Kidney tubule cell (primary cell): Measurements from ENCODE around the gene ABCC6.
"Not testable (repeated sequence)": the region's sequence is repeated elsewhere in the genome, so short reads cannot be mapped to it uniquely, and the experiment has no call there.

Experiments used
- DNase-seq: peaks from one replicate; pipeline ENCODE4 v3.0.0-alpha.2; 2018; ENCODE audit warnings: low spot score

The ABCC6 gene

DNA sequence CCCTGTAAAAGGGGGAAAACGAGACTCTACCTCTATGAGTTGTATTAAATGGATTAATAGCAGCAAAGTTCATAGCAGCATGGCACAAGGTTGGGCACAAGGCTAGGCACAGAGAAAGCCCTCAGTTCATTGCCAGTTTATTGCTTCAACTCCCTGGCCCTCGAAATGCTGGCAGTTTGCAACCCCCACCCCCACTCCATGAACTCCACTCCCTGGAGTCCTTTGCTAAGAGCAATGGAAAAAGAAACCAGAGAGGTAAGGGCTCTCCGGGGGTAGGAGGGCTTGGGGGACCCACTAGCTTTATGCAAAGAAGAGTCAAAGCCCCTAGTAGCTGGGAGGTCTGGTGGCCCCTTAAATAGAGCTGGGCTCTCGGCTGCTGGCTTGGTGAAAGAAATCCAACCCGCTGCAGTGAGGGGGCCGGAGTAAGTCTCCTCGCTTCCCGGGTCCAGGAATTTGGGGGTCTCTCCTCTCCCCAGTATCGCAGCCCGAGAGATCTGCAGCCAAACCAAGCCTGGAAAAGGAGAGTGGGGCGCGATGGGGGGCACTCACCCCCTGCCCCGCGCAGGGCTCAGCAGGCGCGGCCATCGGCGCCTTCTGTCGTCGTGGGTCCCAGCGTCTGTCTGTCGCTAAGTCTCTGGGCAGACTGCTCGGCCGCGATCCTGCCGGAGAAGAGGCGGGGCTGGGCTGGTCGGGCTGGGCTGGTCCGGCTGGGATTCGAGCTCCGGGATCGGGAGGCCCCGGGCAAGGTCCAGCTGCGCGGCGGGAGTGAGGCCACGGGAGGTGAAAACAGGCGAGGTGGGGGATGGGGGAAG is at the start of gene ABCC6:
Gene ABCC6, minus strand, starts transcription at position 645 of the 812 bp plus-strand sequence. Its CDS starts 60 bp downstream, at position 585.
- DNase-seq = not testable (repeated sequence)

DNA sequence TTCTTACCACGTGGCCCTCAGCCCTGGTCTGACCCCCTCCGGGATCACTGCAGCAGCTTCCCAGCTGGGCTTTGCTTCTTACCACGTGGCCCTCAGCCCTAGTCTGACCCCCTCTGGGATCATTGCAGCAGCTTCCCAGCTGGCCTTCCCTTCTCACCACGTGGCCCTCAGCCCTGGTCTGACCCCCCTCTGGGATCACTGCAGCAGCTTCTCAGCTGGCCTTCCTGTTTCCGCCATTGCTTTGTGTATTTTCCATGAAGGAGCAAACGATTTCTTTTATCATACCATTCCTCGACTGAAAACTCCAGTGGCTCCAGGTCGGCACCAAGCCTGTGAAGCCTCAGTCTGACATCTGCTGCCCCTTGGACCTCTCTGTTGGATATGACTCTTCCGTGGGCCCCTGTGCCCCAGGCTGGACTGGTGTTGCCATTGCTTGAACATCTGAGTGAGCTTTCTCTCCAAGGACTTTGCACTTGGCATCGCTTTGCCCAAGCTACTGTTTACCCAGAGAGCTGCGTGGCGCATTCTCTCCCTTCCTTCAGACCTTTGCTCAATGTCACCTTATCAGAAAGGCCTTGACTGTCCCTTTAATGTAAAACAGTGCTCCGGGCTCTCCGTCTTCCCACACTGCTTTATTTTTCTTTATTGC is 49.4 kb upstream of the ABCC6 start:
- not testable (repeated sequence) for DNase-seq

DNA sequence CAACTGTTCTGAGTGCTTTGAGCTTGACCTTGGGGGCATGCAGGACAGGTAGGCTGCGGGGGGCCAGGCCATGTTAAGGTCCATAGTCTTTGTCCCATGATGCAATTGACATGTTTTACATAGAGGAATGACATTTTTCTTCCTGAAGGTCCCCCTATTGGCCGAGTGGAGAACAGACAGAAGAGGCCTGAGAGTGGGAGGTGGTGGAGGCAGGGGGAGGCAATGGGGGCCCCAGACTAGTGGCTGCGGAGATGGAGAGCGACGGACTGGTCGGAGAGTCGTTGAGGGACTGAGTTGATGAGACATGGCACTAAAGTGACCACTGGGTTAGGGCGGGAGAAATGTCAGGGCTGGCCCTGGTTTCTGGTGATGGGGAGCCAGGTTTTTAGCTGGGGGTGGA is 48.4 kb upstream of the ABCC6 start:
- DNase-seq = not testable (repeated sequence)

DNA sequence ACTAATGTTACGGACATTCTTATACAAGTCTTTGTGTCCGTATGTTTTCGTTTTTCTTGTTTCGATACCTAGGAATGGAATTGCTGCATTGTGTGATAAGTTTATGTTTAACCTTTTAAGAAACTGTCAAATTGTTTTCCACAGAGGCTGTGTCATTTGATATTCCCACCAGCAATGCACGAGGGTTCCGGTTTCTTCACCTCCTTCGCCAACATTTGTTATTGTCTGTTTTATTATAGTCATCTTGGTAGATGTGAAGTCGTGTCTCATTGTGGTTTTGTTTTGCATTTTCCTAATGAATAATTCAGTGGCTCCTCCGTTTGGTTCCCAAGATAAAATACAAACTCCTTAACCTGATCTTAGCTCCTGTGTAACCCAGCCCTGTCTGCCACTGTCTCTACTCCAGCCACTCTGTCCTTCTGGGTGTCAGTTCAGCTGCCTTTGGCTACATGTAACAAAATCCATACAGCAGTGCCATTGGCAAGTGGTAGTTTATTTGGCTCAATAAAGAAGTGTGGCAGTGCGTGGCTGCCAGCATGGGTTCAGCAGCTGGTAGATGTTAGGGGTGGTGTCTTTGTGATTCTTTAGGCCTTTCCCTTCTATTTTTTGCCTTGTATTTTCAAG is 45.0 kb upstream of the ABCC6 start:
- DNase-seq = not testable (repeated sequence)

DNA sequence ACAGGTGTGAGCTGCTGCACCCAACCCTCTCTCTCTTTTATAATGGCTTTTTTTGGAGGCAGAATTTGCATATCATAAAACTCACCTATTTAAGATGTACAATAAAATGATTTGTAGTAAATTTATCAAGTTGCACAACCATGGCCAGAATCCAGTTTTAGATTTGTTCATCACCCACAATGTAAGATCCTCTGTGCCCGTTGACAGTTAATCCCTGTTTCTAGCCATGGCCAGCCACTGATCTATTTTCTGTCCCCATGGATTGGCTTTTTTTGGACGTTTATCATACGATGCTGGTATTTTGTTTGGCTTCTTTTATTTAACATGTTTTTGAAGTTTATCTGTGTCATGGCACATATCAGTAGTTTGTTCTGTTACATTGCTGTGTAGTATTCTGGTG is 44.4 kb upstream of the ABCC6 start:
- DNase-seq = not testable (repeated sequence)

GRCh38 chr16:16265044-16265443 is 41.8 kb upstream of the ABCC6 start:
- not testable (repeated sequence) for DNase-seq

GRCh38 chr16:16263947-16264346 is 40.7 kb upstream of the ABCC6 start:
- DNase-seq = not testable (repeated sequence)

- not testable (repeated sequence) for DNase-seq
Measured at GRCh38 chr16:16262954-16263555, 39.8 kb upstream of the ABCC6 start.

DNA sequence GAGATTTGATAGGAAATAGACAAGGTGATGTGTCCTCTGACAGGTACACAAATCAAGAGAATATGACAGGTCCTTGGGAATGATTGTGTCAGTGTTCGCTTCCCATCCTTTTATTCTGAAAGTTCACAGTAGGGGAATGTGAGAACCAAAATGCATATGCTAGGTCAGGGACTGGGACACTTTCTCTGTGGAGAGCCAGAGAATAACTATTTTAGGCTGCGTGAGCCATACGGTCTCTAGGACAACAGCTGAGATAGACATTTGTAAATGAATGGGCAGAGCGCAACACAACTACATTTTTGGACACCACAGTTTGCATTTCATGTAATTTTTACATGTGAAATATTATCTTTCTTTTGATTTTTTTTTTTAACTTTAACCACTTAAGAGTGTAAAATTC is 36.7 kb upstream of the ABCC6 start:
- DNase-seq = not testable (repeated sequence)

DNA sequence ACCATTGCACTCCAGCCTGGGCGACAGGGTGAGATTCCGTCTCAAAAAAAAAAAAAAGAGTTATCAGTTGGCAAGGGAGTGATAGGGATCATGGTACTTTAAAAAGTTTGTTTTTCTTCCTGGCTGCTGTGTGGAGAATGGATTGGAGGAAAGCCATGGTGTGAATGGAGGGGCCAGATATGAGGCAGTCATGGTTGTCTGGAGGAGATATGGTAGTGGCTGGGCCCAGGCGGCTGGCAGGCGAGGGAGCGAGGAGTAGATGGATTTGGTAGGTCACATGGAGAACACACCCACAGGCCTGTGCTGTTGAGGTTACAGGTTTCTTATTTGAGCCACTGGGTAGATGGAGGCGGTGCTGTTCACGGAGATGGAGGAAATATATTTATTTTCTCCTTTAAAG is 35.5 kb upstream of the ABCC6 start:
- DNase-seq = not testable (repeated sequence)

DNA sequence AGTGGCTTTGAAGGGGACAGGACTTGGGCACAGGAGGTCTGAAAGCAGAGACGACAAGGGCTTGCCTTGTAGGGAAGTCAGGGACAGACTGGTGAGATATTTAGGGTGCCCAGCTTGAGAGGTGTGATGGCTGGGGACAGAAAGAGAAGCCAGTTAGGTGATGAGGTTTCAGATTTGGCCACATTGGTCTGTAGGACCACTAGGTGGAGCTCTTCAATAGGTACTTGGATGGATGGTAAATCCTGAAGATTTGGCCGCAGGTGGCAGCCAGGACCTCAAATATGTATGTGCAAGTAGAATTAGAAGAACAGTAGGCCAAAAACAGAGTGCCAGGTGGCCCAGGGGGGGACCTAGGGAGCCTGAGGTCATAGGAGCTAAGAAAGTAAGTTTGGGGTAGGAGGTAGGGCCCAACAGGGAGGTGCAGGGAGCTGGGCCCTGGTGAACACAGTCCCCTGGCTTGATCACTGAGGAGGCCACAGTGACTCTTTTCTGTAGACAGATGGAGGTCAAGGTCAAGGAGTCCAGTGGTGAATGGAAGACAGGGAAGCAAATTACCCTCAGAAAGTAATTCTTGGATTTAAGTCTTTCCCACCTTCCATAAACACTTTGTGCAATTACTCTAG is 34.1 kb upstream of the ABCC6 start:
- not testable (repeated sequence) for DNase-seq

DNA sequence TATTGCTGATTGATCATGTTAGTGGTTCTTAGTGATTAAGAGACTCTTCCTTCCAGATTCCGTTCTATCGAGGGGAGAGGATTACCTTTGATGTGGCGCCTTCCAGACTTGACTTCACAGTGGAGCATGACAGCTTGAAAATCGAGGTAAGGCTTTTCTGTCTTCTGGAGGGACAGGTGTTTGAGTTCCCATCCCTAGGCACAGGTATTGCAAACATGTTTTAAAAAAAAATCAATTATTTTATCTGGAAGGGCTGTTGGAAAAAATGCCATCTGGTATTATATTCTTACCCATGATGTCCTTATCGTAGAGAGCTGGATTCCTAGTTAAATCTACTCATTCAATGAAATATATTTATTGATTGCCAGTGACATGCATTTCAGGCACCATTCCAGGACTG is 29.1 kb upstream of the ABCC6 start:
- not testable (repeated sequence) for DNase-seq

- DNase-seq = not testable (repeated sequence)
Measured at GRCh38 chr16:16249621-16250330, 26.5 kb upstream of the ABCC6 start.

- DNase-seq = not testable (repeated sequence)
Measured at GRCh38 chr16:16247439-16247838, 24.1 kb upstream of the ABCC6 start.

DNA sequence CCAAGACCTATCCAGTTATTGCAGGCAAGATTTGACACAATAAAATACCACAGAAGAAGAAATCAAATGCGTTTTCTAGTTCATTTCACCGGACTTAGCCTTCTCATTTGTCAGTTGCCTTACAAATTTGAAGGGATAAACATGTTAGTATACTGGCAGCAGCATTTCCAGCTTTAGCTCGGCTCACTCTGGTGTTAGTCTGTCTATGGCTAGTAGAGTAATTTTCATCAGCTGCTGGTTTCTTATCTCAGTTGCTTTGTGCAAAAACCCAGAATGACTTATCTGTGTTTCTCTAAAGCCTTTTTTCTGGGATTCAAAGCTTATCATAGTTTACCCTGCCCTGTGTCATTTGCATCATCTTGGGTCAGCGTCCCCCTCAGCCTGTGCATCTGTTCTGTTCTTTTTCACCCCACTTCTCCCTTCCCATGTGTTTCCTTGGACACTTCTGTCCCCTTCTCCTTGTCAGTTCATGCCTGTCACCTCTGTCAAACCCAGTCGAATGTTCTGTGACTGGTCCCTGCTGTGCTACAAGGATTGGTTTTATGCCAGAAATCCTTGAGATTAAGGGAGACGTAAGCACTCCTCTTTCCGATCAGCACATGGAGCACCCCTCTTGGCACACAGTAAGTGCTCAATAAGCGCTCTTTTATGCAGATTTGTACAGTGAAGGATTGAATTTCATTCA is 23.4 kb upstream of the ABCC6 start:
- not testable (repeated sequence) for DNase-seq

GRCh38 chr16:16243886-16244285 is 20.6 kb upstream of the ABCC6 start:
- not testable (repeated sequence) for DNase-seq

DNA sequence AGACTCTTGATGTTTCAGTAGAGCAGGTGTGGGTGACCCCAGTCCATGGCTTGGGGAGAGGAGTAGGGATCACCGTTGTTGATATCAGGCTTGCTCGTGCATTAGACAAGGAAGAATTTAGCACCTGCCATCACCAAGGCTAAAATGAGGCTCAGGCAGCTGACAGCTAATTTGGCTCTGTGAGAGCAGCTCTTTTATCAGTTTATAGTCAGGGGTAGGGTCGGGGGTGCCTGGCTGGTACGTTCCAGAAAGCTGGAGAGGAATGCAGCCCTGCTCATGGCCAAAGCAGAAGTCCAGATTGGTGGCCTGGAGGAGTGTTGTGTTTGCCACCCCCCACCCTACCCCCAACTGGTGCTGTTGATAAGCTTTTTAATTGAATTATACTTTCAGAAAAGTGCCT is 17.4 kb upstream of the ABCC6 start:
- DNase-seq = not testable (repeated sequence)

- not testable (repeated sequence) for DNase-seq
Measured at GRCh38 chr16:16237738-16238137, 14.4 kb upstream of the ABCC6 start.

GRCh38 chr16:16237071-16237470 is 13.8 kb upstream of the ABCC6 start:
- not testable (repeated sequence) for DNase-seq

DNA sequence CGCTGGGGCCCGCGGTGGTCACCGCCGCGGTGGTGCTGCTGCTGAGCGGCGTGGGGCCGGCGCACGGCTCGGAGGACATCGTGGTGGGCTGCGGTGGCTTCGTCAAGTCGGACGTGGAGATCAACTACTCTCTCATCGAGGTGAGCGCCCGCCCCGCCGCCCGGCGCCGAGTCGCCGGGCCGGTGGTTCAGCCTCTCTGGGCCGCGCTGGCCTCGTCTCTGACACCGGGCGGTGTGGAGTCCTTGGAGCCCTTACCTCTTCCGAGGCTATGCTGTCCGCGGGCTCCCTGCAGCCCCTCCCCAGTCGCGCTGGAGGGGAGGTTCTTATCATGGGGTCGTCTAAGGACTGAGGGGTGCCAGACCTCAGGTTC is 9.4 kb upstream of the ABCC6 start:
- DNase-seq = not testable (repeated sequence)
